Amniotic epithelial cell (primary cell): Measurements from ENCODE around the gene CUL5.
A peak's percentile ranks its signal among the peaks of the same experiment; 100 is the strongest.

Source experiments
- DNase-seq: peaks from one replicate; pipeline ENCODE4 v3.0.0-alpha.2; 2010; ENCODE audit warnings: low read depth

The CUL5 gene

GRCh38 chr11:108008656-108009496 is at the start of gene CUL5:
Gene CUL5, plus strand, starts transcription at chr11:108008898. Its CDS starts 451 bp downstream, at chr11:108009349.
- peak; percentile 88 for DNase-seq

- no peak for DNase-seq
These were observed 47.2 kb upstream of the CUL5 start for GRCh38 chr11:107961480-107961879.

- peak; percentile 19 for DNase-seq
These were observed 46.5 kb upstream of the CUL5 start for GRCh38 chr11:107962181-107962580.

GRCh38 chr11:107963091-107963490 is 45.6 kb upstream of the CUL5 start:
- no peak for DNase-seq

GRCh38 chr11:107969219-107969618 is 39.5 kb upstream of the CUL5 start:
- peak; percentile 6 for DNase-seq

- DNase-seq: no peak
These were observed 38.6 kb upstream of the CUL5 start for GRCh38 chr11:107970049-107970448.

GRCh38 chr11:107973641-107974040 is 35.1 kb upstream of the CUL5 start:
- no peak for DNase-seq

GRCh38 chr11:107988397-107989158 is 20.1 kb upstream of the CUL5 start:
- no peak for DNase-seq

- DNase-seq: no peak
These were observed 16.8 kb upstream of the CUL5 start for GRCh38 chr11:107991868-107992414.

GRCh38 chr11:107996006-107996776 is 12.5 kb upstream of the CUL5 start:
- DNase-seq: peak; percentile 57

GRCh38 chr11:107998761-107999160 is 9.9 kb upstream of the CUL5 start:
- DNase-seq: peak; percentile 40

- DNase-seq: peak; percentile 72
These were observed 8.8 kb upstream of the CUL5 start for GRCh38 chr11:107999759-108000455.

- no peak for DNase-seq
These were observed 6.2 kb upstream of the CUL5 start for GRCh38 chr11:108002476-108002875.

- no peak for DNase-seq
These were observed 5.1 kb upstream of the CUL5 start for GRCh38 chr11:108003623-108004022.

- no peak for DNase-seq
These were observed 879 bp upstream of the CUL5 start for GRCh38 chr11:108007819-108008218.

- DNase-seq: no peak
These were observed 1.0 kb downstream of the CUL5 start for GRCh38 chr11:108009497-108010370.

GRCh38 chr11:108012139-108012725 is 3.5 kb downstream of the CUL5 start:
- no peak for DNase-seq

GRCh38 chr11:108016647-108017046 is 7.9 kb downstream of the CUL5 start:
- DNase-seq: no peak

- no peak for DNase-seq
These were observed 10.0 kb downstream of the CUL5 start for GRCh38 chr11:108018708-108019107.
